CD4-positive, alpha-beta T cell (primary cell): ENCODE data around the gene MPZL3. TPM values are rescaled to one million over a fixed set of nuclear protein-coding genes. Genes with fewer than 3 reads are reported as not detected.

Experiments used
- ATAC-seq: fragments of 200-7000 bp; cut with Tn5 transposase; one replicate; pipeline ENCODE4 v1.10.0; 2022; ENCODE audit warnings: mild to moderate bottlenecking; ENCODE audit not compliant: poor library complexity
- CTCF ChIA-PET: fragments of 350-600 bp; sonication (Branson Sonifier 250); formaldehyde crosslinking; loops from one replicate; lab custom pipeline; 2021; ENCODE audit warnings: antibody characterized with exemption, inconsistent platforms; lab: Charles Lee
- POLR2A ChIA-PET: fragments of 350-600 bp; sonication (Branson Sonifier 250); formaldehyde crosslinking; loops from one replicate; lab custom pipeline; 2021; ENCODE audit warnings: antibody characterized with exemption, inconsistent platforms; lab: Charles Lee
- DNase-seq, 14 experiments: peaks; one replicate each; pipeline ENCODE4 v3.0.0-alpha.2; 2013 to 2020; ENCODE audit warnings: mixed read lengths in 2 of 14
- H3K27ac ChIP-seq, 2 donors: one replicate each; pipeline versions ENCODE4 v1.5.1 to v1.7.0; 2013; ENCODE audit warnings: low read length in 2 of 2, low read depth in 1 of 2, mild to moderate bottlenecking in 1 of 2
- H3K27me3 ChIP-seq, 2 experiments: 1 replicate in 1 of 2; 2 replicates in 1 of 2; pipeline versions ENCODE4 v1.6.1 to v1.7.0; 2013; ENCODE audit warnings: low read length in 2 of 2, control low read depth in 1 of 2, mild to moderate bottlenecking in 1 of 2, moderate library complexity in 1 of 2; ENCODE audit not compliant: insufficient read depth in 2 of 2, control insufficient read depth in 1 of 2
- H3K36me3 ChIP-seq: one replicate; pipeline ENCODE4 v1.6.1; 2013; ENCODE audit warnings: low read length, control low read depth; ENCODE audit not compliant: insufficient read depth
- H3K4me1 ChIP-seq: one replicate; pipeline ENCODE4 v1.6.1; 2013; ENCODE audit warnings: low read length, control low read depth; ENCODE audit not compliant: insufficient read depth
- H3K4me3 ChIP-seq: one replicate; pipeline ENCODE4 v1.5.1; 2013; ENCODE audit warnings: mild to moderate bottlenecking, low read length, moderate library complexity
- H3K9me3 ChIP-seq, 2 experiments: 1 replicate in 1 of 2; 2 replicates in 1 of 2; pipeline versions ENCODE4 v1.6.1 to v1.7.0; 2013; ENCODE audit warnings: low read length in 2 of 2, mild to moderate bottlenecking in 2 of 2, control low read depth in 1 of 2, moderate library complexity in 1 of 2; ENCODE audit not compliant: control insufficient read depth in 1 of 2, insufficient read depth in 1 of 2
- H3K27ac Mint-ChIP-seq: one replicate; pipeline ENCODE4 v1.8.0; 2020; ENCODE audit warnings: mixed read lengths
- H3K27me3 Mint-ChIP-seq: one replicate; pipeline ENCODE4 v1.8.0; 2021; ENCODE audit warnings: mixed read lengths
- H3K36me3 Mint-ChIP-seq: one replicate; pipeline ENCODE4 v1.8.0; 2021; ENCODE audit warnings: low read depth, mixed read lengths
- H3K4me1 Mint-ChIP-seq: one replicate; pipeline ENCODE4 v1.8.0; 2021; ENCODE audit warnings: low read depth, mixed read lengths
- H3K4me3 Mint-ChIP-seq: one replicate; pipeline ENCODE4 v1.8.0; 2020; ENCODE audit warnings: mild to moderate bottlenecking, mixed read lengths
- H3K9me3 Mint-ChIP-seq: one replicate; pipeline ENCODE4 v1.8.0; 2020; ENCODE audit warnings: mixed read lengths
- intact Hi-C, 2 experiments: fragments of 100-400 bp; cut with DNase I in 1 of 2; cut with micrococcal nuclease in 1 of 2; formaldehyde crosslinking; loops; one replicate each; pipeline versions ENCODE4 v1.15.1 to v1.9.0; 2023 to 2025; cut with DNase I, micrococcal nuclease
- total RNA-seq, 174 experiments: library from RNA in 2 of 174; stranded (reverse) in 2 of 174; gene quantifications; one replicate each; pipeline ENCODE4 v1.2.3 and lab custom pipeline; 2021 to 2026
- TF ChIP-seq, protein P1 (sequence below): fragments of 200-600 bp; IDR thresholded peaks from one replicate; pipeline ENCODE4 v1.8.0; 2022; ENCODE audit warnings: antibody characterized with exemption, mild to moderate bottlenecking

The MPZL3 gene
- total RNA-seq, 2 experiments from 2014 or later = 29.0 to 30.2 TPM

DNA sequence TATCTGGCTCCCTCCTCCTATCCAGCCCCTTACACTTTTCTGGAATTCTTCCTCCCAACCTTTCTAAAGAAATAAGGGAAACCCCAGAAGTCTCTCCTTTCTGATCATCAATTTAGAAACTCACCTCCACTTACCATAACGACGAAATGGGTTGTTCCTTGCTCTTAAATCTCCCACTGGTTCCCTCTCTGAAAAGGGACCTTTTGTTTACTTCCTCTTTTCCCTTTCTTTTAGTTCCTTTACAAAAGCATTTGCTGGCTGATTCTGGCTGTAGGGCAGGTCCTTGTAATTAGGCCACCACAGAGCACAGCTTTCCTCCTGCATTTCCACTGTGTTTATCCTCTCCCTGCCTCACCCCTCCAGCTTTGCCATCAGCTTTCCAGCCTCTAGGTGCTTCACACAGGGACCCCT, 39.4 kb downstream of the MPZL3 start:
- intact Hi-C loops = no loop called here
- TF ChIP-seq, protein P1, sequence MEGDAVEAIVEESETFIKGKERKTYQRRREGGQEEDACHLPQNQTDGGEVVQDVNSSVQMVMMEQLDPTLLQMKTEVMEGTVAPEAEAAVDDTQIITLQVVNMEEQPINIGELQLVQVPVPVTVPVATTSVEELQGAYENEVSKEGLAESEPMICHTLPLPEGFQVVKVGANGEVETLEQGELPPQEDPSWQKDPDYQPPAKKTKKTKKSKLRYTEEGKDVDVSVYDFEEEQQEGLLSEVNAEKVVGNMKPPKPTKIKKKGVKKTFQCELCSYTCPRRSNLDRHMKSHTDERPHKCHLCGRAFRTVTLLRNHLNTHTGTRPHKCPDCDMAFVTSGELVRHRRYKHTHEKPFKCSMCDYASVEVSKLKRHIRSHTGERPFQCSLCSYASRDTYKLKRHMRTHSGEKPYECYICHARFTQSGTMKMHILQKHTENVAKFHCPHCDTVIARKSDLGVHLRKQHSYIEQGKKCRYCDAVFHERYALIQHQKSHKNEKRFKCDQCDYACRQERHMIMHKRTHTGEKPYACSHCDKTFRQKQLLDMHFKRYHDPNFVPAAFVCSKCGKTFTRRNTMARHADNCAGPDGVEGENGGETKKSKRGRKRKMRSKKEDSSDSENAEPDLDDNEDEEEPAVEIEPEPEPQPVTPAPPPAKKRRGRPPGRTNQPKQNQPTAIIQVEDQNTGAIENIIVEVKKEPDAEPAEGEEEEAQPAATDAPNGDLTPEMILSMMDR = no peak
- Histone ChIP-seq H3K36me3 (peaks cover 58% of the 10 kb centered on the region), H3K27ac (no peak overlapping the region), H3K4me1 (peaks cover 58% of the 10 kb centered on the region), H3K4me3 (no peak overlapping the region), H3K27me3 (no peaks in the 10 kb centered on the region), H3K9me3 (no peaks in the 10 kb centered on the region)
- DNase-seq (no peak), ATAC-seq (no peak)
- POLR2A ChIA-PET = interaction anchor here (0.8 to 1.2 kb wide), 2 partner anchors 14 to 39 kb away, joined by 3 to 5 read pairs; partner anchors contain the start of gene MPZL3
- Mint-ChIP-seq H3K27me3 (no peaks in the 10 kb centered on the region), H3K9me3 (no peaks in the 10 kb centered on the region), H3K36me3 (peaks cover 73% of the 10 kb centered on the region), H3K4me3 (no peak overlapping the region), H3K4me1 (peaks cover 70% of the 10 kb centered on the region), H3K27ac (no peak overlapping the region)
- CTCF ChIA-PET = interaction anchor here (1.0 to 1.9 kb wide), 2 partner anchors 10 to 42 kb away, joined by 3 to 5 read pairs; no protein-coding TSS in a partner anchor

GRCh38 chr11:118212131-118212725, 39.9 kb downstream of the MPZL3 start:
- no peaks in the 10 kb centered on the region for H3K27me3 Mint-ChIP-seq
- H3K4me1 ChIP-seq = peaks cover 57% of the 10 kb centered on the region
- H3K9me3 ChIP-seq = no peaks in the 10 kb centered on the region
- no peaks in the 10 kb centered on the region for H3K27me3 ChIP-seq
- H3K36me3 ChIP-seq = peaks cover 58% of the 10 kb centered on the region
- ATAC-seq (no peak), DNase-seq (no peak)
- H3K4me1 Mint-ChIP-seq = peaks cover 64% of the 10 kb centered on the region
- H3K36me3 Mint-ChIP-seq = peaks cover 75% of the 10 kb centered on the region
- intact Hi-C loops = no loop called here
- CTCF ChIA-PET = interaction anchor here (1.1 to 1.9 kb wide), 3 partner anchors 10 to 64 kb away, joined by 3 to 5 read pairs (median 4); no protein-coding TSS in a partner anchor
- POLR2A ChIA-PET = interaction anchor here (1.2 to 1.3 kb wide), 4 partner anchors 10 to 17 kb away, joined by 3 to 5 read pairs (median 4); partner anchors contain the start of gene JAML
- H3K27ac ChIP-seq = no peak overlapping the region
- no peaks in the 10 kb centered on the region for H3K9me3 Mint-ChIP-seq
- H3K27ac Mint-ChIP-seq = peak overlapping the region; percentile 58
- no peak overlapping the region for H3K4me3 Mint-ChIP-seq
- TF ChIP-seq, protein P1 = no peak
- H3K4me3 ChIP-seq = no peak overlapping the region

DNA sequence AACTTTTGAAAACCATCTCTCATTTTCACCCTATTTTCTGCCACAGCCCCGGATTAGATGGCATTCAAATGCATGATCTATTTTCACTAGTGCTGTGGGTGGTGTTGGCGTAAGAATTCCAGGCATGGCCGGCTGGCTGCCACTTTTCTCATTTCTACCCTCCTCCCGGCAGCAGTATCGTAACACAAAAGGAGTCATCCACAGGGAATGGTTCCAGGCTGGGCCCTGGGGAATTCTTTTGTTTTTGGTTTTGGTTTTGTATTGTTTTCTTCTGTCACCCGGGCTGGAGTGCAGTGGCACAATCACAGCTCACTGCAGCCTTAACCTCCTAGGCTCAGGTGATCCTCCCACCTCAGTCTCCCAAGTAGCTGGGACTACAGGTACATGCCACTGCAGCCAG, 41.2 kb downstream of the MPZL3 start:
- H3K36me3 Mint-ChIP-seq = peaks cover 69% of the 10 kb centered on the region

More for the DNA sequence above, 41.2 kb downstream of the MPZL3 start:
- Histone ChIP-seq H3K9me3 (no peaks in the 10 kb centered on the region), H3K4me1 (peaks cover 55% of the 10 kb centered on the region), H3K27ac (no peak overlapping the region), H3K4me3 (no peak overlapping the region), H3K27me3 (no peaks in the 10 kb centered on the region), H3K36me3 (peaks cover 60% of the 10 kb centered on the region)
- CTCF ChIA-PET = interaction anchor here (1.2 to 1.5 kb wide), 3 partner anchors 11 to 41 kb away, joined by 3 to 6 read pairs (median 4); partner anchors contain the start of gene MPZL3
- Mint-ChIP-seq H3K4me1 (peaks cover 52% of the 10 kb centered on the region), H3K27me3 (no peaks in the 10 kb centered on the region), H3K9me3 (no peaks in the 10 kb centered on the region), H3K27ac (peak overlapping the region; percentile 19), H3K4me3 (no peak overlapping the region)
- intact Hi-C loops = no loop called here
- ATAC-seq (no peak), DNase-seq (no peak)
- TF ChIP-seq, protein P1 = no peak
- POLR2A ChIA-PET = interaction anchor here (0.6 to 1.3 kb wide), 4 partner anchors 8 to 51 kb away, joined by 3 to 4 read pairs (median 3); partner anchors contain the start of gene MPZL3
